Posterior vena cava (tissue), 2 donors: Measurements from ENCODE around the gene EEF1AKMT1. TPM values are rescaled to one million over a fixed set of nuclear protein-coding genes. Genes with fewer than 3 reads are reported as not detected.

Experiments used
- DNase-seq: peaks from one replicate; pipeline ENCODE4 v3.0.0-alpha.2; 2020; ENCODE audit warnings: low spot score
- intact Hi-C, 2 donors: fragments of 100-400 bp; cut with DNase I; formaldehyde crosslinking; loops; one replicate each; pipeline versions ENCODE4 v1.14.1 to v1.14.2; 2022 to 2023
- total RNA-seq, 2 donors: library from RNA; stranded (reverse); fragmentation: NEBNext Ultra II Directional; extraction: Animal tissue kit (Norgen Biotek cat#: 25700); gene quantifications; one replicate each; pipeline ENCODE4 v1.2.1, GENCODE V29; 2021
- donor health status: DM: yes; HTN: yes; CAD: no.
- donor health status: DM: yes; HTN: yes; CAD: no.

The EEF1AKMT1 gene
- total RNA-seq, 2 donors from 2014 or later = 13.7 to 17.4 TPM

DNA sequence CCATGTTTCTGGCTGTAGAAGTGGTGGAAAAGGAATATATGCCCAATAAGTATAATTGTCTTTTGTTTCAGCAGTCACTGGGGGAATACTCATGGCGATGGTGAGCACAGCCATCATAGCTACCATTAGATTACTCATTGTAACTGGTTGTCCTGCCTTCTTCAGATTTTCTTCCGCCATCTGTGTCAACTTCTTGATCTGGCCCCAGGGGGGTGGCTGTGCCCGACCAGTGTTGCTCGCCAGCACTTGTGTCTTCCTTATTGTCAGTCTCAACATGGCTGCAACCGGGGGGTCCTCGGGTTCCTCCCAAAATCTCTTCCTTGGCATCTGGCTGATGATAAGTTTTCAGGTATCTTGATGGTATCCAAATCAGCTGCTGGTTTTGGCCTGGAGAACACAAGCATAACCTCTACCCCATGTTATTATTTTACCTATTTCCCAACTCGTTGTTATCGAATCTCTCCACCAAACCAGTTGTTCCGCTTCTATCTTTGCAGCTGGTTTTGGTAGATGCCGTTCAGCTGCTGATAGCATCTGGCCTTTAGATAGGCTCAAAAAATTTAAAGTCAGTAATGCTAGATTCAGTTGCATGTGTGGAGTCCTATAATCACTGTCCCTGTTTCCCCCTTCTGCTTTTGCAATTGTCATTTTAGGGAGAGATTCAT, 93.2 kb downstream of the EEF1AKMT1 start:
- no peak for DNase-seq
- intact Hi-C loops = no loop called here

DNA sequence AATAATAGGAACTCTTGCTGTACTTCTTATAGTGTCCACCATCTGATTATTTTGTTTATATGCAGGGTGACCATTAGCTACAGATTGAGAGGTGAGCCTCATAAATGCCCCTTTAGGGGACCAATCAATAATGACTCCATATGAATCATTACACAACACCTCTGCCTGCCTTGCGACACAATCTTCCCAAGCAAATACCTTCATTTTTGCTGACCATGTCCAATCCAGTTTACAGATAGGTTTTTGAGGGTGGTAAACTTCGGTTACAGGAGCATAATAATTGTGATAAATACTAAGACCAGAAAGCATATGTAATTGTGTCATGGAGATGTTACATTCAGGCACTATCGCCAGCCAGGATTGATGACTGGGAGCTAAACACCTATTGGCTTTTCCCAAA, 93.9 kb downstream of the EEF1AKMT1 start:
- intact Hi-C loops = no loop called here
- DNase-seq = no peak

Other genes starting within 250 kb of the EEF1AKMT1 start
- 10 to 100 TPM; 24.4 to 30.2 TPM for gene CRYL1, start 248.1 kb downstream of the EEF1AKMT1 start, total RNA-seq
- gene IFT88, start 206.8 kb downstream of the EEF1AKMT1 start, total RNA-seq = 10 to 100 TPM; 13.6 to 14.0 TPM
- 1 to 10 TPM; 9.2 to 9.8 TPM for gene IL17D, start 70.3 kb downstream of the EEF1AKMT1 start, total RNA-seq
- gene XPO4, start 128.8 kb upstream of the EEF1AKMT1 start, total RNA-seq = 10 to 100 TPM; 11.8 to 12.8 TPM